Fibroblast of lung (primary cell): ENCODE results near the gene DYNLT1. TPM values are rescaled to one million over a fixed set of nuclear protein-coding genes. Genes with fewer than 3 reads are reported as not detected.
A peak's percentile ranks its signal among the peaks of the same experiment; 100 is the strongest.

ENCODE experiments used
- DNase-seq, 2 donors: peaks; one replicate each; pipeline versions ENCODE4 v3.0.0 to v3.0.0-alpha.2; 2010; ENCODE audit warnings: low read depth in 2 of 2
- H2AFZ ChIP-seq: 2 replicates; pipeline ENCODE4 v1.5.1; 2012; ENCODE audit warnings: low read length, control low read depth, inconsistent platforms
- H3K27ac ChIP-seq: 2 replicates; pipeline ENCODE4 v1.5.1; 2011; ENCODE audit warnings: low read length, control low read depth; ENCODE audit not compliant: insufficient read depth
- H3K27me3 ChIP-seq: 2 replicates; pipeline ENCODE4 v1.5.1; 2011; ENCODE audit warnings: mild to moderate bottlenecking, low read length; ENCODE audit not compliant: control insufficient read depth, insufficient read depth
- H3K36me3 ChIP-seq: 2 replicates; pipeline ENCODE4 v1.5.1; 2011; ENCODE audit warnings: low read length; ENCODE audit not compliant: control insufficient read depth, insufficient read depth
- H3K4me1 ChIP-seq: 2 replicates; pipeline ENCODE4 v1.5.1; 2011; ENCODE audit warnings: low read length; ENCODE audit not compliant: control insufficient read depth, insufficient read depth; ENCODE audit errors: extremely low read depth
- H3K4me2 ChIP-seq: 2 replicates; pipeline ENCODE4 v1.5.1; 2011; ENCODE audit warnings: low read length, control low read depth; ENCODE audit not compliant: insufficient read depth; ENCODE audit errors: extremely low read depth
- H3K4me3 ChIP-seq, 4 experiments: fragments of 200-600 bp in 1 of 4; sonication (generic) in 1 of 4; replicated peaks in 1 of 4; 2 replicates each; pipeline ENCODE4 v1.5.1; 2011 to 2016; ENCODE audit warnings: low read length in 4 of 4, low read depth in 3 of 4, mild to moderate bottlenecking in 3 of 4, control low read depth in 2 of 4, inconsistent platforms in 1 of 4, mixed read lengths in 1 of 4; ENCODE audit not compliant: insufficient read depth in 1 of 4; ENCODE audit errors: control extremely low read depth in 1 of 4
- H3K79me2 ChIP-seq: 2 replicates; pipeline ENCODE4 v1.5.1; 2012; ENCODE audit warnings: mild to moderate bottlenecking, low read length, inconsistent platforms; ENCODE audit not compliant: control insufficient read depth, insufficient read depth
- H3K9ac ChIP-seq: 2 replicates; pipeline ENCODE4 v1.5.1; 2011; ENCODE audit warnings: mild to moderate bottlenecking, low read length, control low read depth; ENCODE audit not compliant: insufficient read depth
- H3K9me3 ChIP-seq: 2 replicates; pipeline ENCODE4 v1.5.1; 2012; ENCODE audit warnings: low read depth, low read length; ENCODE audit not compliant: control insufficient read depth, insufficient read depth
- H4K20me1 ChIP-seq: 2 replicates; pipeline ENCODE4 v1.5.1; 2011; ENCODE audit warnings: low read length; ENCODE audit not compliant: control insufficient read depth, insufficient read depth; ENCODE audit errors: extremely low read depth
- EZH2 ChIP-seq: IDR thresholded peaks from 2 replicates; pipeline ENCODE4 v1.5.1; 2012; ENCODE audit warnings: low read length, control low read depth, mild to moderate bottlenecking; ENCODE audit errors: missing control alignments
- polyA plus RNA-seq, 2 donors: library from polyadenylated mRNA; depleted of rRNA in 1 of 2; stranded (reverse) in 1 of 2; unstranded in 1 of 2; fragments of >200 nt; gene quantifications; 2 replicates each; pipeline ENCODE4 v1.2.1, GENCODE V29; 2011 to 2012; ENCODE audit warnings: missing spikeins in 1 of 2
- total RNA-seq: library from RNA; depleted of rRNA; stranded (reverse); fragments of >200 nt; gene quantifications from 2 replicates; pipeline ENCODE4 v1.2.1, GENCODE V29; 2014
- TF ChIP-seq, protein P1 (sequence below), 2 donors: IDR thresholded peaks in 1 of 2; conservative IDR thresholded peaks in 1 of 2; 1 replicate in 1 of 2; 2 replicates in 1 of 2; pipeline ENCODE4 v1.5.1; 2011 to 2012; ENCODE audit warnings: low read length in 2 of 2, control low read depth in 1 of 2, inconsistent platforms in 1 of 2, low read depth in 1 of 2, mild to moderate bottlenecking in 1 of 2

Gene DYNLT1
- total and polyA plus RNA-seq, 2 donors (not counting 1 experiment from before 2014, with no cell fraction given): 92.3 to 296 TPM

DNA sequence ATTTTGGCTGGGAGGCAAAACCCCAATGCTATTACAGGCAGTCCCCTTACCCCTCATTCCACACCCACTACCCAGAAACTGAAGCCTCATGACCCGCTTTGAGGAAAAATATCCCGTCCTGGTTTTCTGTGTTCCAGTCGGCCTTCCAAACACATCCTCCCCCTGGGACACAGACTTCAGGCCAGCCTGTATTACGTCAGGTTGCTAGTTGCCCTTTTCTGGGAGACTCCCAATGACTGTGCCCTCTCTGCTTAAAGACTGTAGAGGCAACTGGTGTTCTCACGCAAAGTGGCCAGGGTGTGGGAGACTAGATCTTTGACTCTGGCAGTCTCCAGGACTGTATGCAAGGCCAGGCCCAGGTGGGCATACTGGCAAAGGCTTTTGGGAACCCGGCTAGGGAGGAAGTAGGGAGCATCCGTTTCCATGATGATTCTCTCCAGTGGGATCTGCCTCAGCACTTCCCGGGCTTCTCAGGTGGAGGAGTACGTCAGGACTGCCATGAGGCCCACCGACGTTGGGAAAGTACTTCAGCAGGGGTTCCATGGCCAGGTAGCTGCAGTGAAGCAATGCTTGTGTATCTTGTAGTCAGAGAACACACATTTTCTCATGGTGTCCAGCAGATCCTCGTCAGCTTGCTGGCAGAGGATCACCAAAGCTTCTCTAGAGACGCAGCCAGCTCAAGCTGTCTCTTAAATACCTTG is 34.9 kb downstream of the DYNLT1 start:
- H3K79me2 ChIP-seq: no peaks in the 10 kb centered on the region
- TF ChIP-seq, protein P1, sequence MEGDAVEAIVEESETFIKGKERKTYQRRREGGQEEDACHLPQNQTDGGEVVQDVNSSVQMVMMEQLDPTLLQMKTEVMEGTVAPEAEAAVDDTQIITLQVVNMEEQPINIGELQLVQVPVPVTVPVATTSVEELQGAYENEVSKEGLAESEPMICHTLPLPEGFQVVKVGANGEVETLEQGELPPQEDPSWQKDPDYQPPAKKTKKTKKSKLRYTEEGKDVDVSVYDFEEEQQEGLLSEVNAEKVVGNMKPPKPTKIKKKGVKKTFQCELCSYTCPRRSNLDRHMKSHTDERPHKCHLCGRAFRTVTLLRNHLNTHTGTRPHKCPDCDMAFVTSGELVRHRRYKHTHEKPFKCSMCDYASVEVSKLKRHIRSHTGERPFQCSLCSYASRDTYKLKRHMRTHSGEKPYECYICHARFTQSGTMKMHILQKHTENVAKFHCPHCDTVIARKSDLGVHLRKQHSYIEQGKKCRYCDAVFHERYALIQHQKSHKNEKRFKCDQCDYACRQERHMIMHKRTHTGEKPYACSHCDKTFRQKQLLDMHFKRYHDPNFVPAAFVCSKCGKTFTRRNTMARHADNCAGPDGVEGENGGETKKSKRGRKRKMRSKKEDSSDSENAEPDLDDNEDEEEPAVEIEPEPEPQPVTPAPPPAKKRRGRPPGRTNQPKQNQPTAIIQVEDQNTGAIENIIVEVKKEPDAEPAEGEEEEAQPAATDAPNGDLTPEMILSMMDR (conservative IDR thresholded peaks at IDR 0.05 in 1 of 2, IDR thresholded peaks at IDR 0.05 in 1 of 2; ENCODE audit: low read depth in 1 of 2, low read length in 2 of 2): no peak
- DNase-seq: no peak

DNA sequence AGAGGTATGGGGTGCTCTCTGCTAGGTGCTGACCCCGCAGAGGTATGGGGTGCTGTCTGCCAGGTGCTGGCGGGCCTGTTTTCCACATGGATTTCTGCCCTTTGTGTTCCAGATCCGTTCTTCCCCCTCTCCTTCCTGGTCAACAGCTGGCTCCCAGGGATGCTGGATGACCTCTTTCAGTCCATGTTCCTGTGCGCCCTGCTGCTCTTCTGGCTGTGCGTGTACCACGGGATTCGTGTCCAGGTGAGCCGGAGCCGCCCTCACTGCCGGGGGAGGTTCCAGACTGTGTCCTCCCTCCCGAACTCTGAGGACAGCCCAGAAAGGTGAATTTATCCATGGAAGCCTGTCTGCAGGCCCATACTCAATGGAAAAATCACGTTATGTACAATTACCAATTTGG is 36.3 kb downstream of the DYNLT1 start:
- Histone ChIP-seq H3K9me3 (no peaks in the 10 kb centered on the region), H3K27me3 (no peaks in the 10 kb centered on the region), H3K4me2 (no peak overlapping the region), H3K4me3 (no peak overlapping the region), H3K9ac (no peak overlapping the region), H3K4me1 (no peaks in the 10 kb centered on the region), H2AFZ (no peak overlapping the region), H3K79me2 (no peaks in the 10 kb centered on the region), H3K36me3 (peaks cover 24% of the 10 kb centered on the region), H4K20me1 (no peaks in the 10 kb centered on the region), H3K27ac (no peak overlapping the region)
- no peak for TF ChIP-seq EZH2
- TF ChIP-seq, protein P1 (conservative IDR thresholded peaks at IDR 0.05 in 1 of 2, IDR thresholded peaks at IDR 0.05 in 1 of 2; ENCODE audit: low read depth in 1 of 2, low read length in 2 of 2): no peak
- DNase-seq: no peak

More for the DNA sequence above, 34.9 kb downstream of the DYNLT1 start:
- Histone ChIP-seq H3K4me3 (no peak overlapping the region), H3K4me1 (no peaks in the 10 kb centered on the region), H3K27ac (no peak overlapping the region), H4K20me1 (no peaks in the 10 kb centered on the region), H3K4me2 (no peak overlapping the region), H3K9ac (no peak overlapping the region), H3K36me3 (peaks cover 24% of the 10 kb centered on the region), H3K27me3 (no peaks in the 10 kb centered on the region), H3K9me3 (no peaks in the 10 kb centered on the region), H2AFZ (no peak overlapping the region)

DNA sequence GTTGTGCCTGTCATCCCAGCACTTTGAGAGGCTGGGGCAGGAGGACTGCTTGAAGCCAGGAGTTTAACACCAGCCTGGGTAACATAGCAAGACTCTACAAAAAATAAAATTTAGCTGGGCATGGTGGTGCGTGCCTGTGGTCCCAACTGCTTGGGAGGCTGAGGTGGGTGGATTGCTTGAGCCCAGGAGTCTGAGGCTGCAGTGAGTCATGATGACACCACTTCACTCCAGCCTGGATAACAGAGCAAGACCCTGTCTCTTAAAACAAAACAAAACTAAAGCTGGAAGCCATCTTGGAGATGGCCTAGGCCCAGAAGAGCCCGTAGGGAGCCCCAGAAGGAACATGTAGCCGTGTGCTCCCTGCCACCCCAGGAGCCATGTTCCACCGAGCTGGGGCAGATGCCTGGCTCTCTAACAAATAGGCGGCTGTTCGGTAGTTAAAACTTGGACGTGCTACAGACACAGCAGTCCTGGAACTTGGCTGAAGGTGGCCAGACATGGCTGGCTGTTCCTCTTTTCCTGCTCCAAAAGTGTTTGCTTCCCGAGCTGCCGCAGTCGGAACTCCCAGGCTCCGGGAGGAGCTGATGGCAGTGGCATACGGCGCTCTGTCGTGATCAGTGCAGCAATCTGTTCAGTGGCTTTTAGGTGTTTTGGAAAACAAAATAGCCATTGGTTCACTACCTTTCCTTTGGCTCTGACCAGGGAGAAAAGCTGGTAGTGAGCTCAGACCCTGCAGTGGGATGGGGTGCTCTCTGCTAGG is 37.0 kb downstream of the DYNLT1 start:
- H3K4me3 ChIP-seq: no peak overlapping the region
- H3K36me3 ChIP-seq: peaks cover 24% of the 10 kb centered on the region
- no peaks in the 10 kb centered on the region for H4K20me1 ChIP-seq
- DNase-seq: peak; percentile 8 to 46
- H3K27ac ChIP-seq: peak overlapping the region; percentile 20
- peak overlapping the region; percentile 9 for H3K4me2 ChIP-seq
- H2AFZ ChIP-seq: no peak overlapping the region
- no peaks in the 10 kb centered on the region for H3K4me1 ChIP-seq
- H3K79me2 ChIP-seq: no peaks in the 10 kb centered on the region
- TF ChIP-seq EZH2: no peak
- TF ChIP-seq, protein P1 (conservative IDR thresholded peaks at IDR 0.05 in 1 of 2, IDR thresholded peaks at IDR 0.05 in 1 of 2; ENCODE audit: low read depth in 1 of 2, low read length in 2 of 2): no peak
- no peaks in the 10 kb centered on the region for H3K9me3 ChIP-seq
- H3K9ac ChIP-seq: no peak overlapping the region
- H3K27me3 ChIP-seq: no peaks in the 10 kb centered on the region
